Lower lobe of right lung (tissue), 2 donors: Measurements from ENCODE around the gene SENP1. TPM values are rescaled to one million over a fixed set of nuclear protein-coding genes. Genes with fewer than 3 reads are reported as not detected.

Source experiments
- ATAC-seq, 2 donors: fragments of 200-7000 bp; cut with Tn5 transposase; one replicate each; pipeline ENCODE4 v1.9.1; 2020 to 2022; ENCODE audit warnings: mild to moderate bottlenecking in 2 of 2, moderate library complexity in 2 of 2
- DNase-seq: peaks from one replicate; pipeline ENCODE4 v3.0.0-alpha.2; 2020
- H3K27ac ChIP-seq: fragments of 200-600 bp; one replicate; pipeline ENCODE4 v1.8.0; 2022
- H3K27me3 ChIP-seq: fragments of 200-600 bp; one replicate; pipeline ENCODE4 v1.8.0; 2022; ENCODE audit warnings: low read depth
- H3K36me3 ChIP-seq: fragments of 200-600 bp; one replicate; pipeline ENCODE4 v1.8.0; 2022; ENCODE audit warnings: mild to moderate bottlenecking
- H3K4me1 ChIP-seq: fragments of 200-600 bp; one replicate; pipeline ENCODE4 v1.8.0; 2022
- H3K4me3 ChIP-seq: fragments of 200-600 bp; one replicate; pipeline ENCODE4 v1.8.0; 2022; ENCODE audit warnings: mild to moderate bottlenecking
- H3K9me3 ChIP-seq: fragments of 200-600 bp; one replicate; pipeline ENCODE4 v1.8.0; 2022
- intact Hi-C: fragments of 100-400 bp; cut with DNase I; formaldehyde crosslinking; loops from one replicate; pipeline ENCODE4 v1.11.0; 2022
- total RNA-seq: library from RNA; stranded (reverse); fragmentation: NEBNext Ultra II Directional; extraction: Animal tissue kit (Norgen Biotek cat#: 25700); gene quantifications from one replicate; pipeline ENCODE4 v1.2.1, GENCODE V29; 2021
- TF ChIP-seq, protein P1 (sequence below): fragments of 200-600 bp; IDR thresholded peaks from one replicate; pipeline ENCODE4 v1.8.0; 2022; ENCODE audit warnings: antibody characterized with exemption, mild to moderate bottlenecking
- donor health status: DM: no; HTN: yes; CAD: no; lungs with severe emphysema.

SENP1 gene
- total RNA-seq, 1 donor from 2014 or later: 17.2 TPM

DNA sequence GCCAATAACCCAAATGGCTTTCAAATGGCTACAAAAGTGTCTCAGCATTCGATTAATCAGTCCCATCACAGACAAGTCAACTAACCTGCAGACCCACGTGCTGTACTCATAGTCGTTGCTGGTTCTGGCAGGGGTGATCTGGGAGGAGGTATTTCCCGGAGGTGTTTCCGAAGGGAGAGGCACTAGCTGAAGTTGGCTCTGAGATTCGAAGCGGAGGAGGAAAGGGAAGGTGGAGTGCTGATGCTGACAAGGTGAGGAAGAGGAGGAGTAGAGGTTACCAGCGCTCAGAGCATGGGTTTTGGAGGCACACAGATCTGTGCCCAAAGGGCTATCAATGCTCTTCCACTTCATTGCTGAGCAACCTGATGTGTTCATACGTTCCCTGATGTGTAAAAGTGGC is 81.1 kb downstream of the SENP1 start:
- Histone ChIP-seq H3K27ac (no peak overlapping the region), H3K27me3 (peaks cover 5% of the 10 kb centered on the region), H3K4me3 (no peak overlapping the region), H3K36me3 (no peaks in the 10 kb centered on the region), H3K4me1 (no peaks in the 10 kb centered on the region), H3K9me3 (no peaks in the 10 kb centered on the region)
- intact Hi-C loops: no loop called here
- no peak for ATAC-seq
- TF ChIP-seq, protein P1, sequence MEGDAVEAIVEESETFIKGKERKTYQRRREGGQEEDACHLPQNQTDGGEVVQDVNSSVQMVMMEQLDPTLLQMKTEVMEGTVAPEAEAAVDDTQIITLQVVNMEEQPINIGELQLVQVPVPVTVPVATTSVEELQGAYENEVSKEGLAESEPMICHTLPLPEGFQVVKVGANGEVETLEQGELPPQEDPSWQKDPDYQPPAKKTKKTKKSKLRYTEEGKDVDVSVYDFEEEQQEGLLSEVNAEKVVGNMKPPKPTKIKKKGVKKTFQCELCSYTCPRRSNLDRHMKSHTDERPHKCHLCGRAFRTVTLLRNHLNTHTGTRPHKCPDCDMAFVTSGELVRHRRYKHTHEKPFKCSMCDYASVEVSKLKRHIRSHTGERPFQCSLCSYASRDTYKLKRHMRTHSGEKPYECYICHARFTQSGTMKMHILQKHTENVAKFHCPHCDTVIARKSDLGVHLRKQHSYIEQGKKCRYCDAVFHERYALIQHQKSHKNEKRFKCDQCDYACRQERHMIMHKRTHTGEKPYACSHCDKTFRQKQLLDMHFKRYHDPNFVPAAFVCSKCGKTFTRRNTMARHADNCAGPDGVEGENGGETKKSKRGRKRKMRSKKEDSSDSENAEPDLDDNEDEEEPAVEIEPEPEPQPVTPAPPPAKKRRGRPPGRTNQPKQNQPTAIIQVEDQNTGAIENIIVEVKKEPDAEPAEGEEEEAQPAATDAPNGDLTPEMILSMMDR: no peak
- DNase-seq: no peak

DNA sequence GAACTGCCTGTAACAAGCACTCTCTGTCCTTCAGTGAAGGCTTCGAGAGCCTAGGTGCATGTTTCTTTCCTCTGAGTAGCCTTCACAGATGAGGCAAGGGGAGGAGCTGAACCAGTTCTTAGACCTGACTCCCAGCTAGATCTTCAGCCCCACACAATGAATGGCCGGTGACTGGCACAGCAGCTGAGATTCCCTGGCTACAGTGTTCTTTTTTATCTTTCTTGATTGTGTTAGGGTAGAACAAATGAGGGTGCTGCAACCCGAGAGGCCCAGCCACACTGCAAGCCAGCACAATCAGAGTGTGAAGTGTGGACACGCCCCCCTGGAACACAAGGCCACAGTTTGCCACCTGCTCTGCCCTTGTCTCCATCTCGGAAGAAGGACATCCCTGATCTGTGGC is 82.5 kb downstream of the SENP1 start:
- Histone ChIP-seq H3K4me3 (no peak overlapping the region), H3K27me3 (peaks cover 5% of the 10 kb centered on the region), H3K9me3 (no peaks in the 10 kb centered on the region), H3K27ac (no peak overlapping the region), H3K4me1 (no peaks in the 10 kb centered on the region), H3K36me3 (no peaks in the 10 kb centered on the region)
- ATAC-seq: peak; percentile 69 to 78
- intact Hi-C loops: no loop called here
- TF ChIP-seq, protein P1: no peak
- no peak for DNase-seq

DNA sequence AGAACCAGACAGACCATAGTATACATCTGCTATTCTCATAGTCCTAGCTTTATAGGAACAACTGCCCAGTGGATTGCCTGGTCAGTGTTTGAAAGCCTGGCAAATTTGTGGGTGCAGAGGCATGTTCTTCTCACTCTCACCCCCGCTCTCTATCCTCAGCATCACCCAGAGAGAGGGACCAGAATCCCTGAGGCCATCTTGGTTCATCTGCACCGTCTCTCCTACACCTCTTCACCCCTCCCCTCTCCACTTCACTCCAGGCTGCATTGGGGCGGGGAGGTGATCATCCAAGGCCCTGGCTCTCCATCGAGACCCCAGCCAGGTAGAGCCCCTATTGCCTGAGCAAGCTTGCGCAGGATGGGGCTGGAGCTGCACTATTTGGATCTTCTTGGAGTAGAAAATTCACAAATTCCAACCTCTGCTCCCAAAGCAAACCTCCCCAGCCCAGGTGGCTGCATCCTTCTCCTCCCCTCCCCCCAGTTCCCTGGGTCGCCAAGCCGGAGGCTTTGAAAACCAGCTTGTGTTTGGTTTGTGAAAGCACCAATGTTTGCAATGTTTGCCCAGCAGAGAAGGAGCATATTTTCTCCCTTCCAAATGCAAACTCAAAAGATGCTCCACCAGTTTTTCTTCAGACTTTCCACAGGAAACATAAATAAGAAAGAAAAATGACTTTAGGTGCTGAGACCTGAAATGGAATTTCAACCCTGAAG is 83.0 kb downstream of the SENP1 start:
- TF ChIP-seq, protein P1: no peak
- H3K4me1 ChIP-seq: no peaks in the 10 kb centered on the region
- DNase-seq: no peak
- H3K36me3 ChIP-seq: no peaks in the 10 kb centered on the region
- H3K27me3 ChIP-seq: peaks cover 5% of the 10 kb centered on the region
- H3K9me3 ChIP-seq: no peaks in the 10 kb centered on the region
- ATAC-seq: peak; percentile 48 to 57
- no peak overlapping the region for H3K27ac ChIP-seq
- H3K4me3 ChIP-seq: no peak overlapping the region
- intact Hi-C loops: no loop called here

DNA sequence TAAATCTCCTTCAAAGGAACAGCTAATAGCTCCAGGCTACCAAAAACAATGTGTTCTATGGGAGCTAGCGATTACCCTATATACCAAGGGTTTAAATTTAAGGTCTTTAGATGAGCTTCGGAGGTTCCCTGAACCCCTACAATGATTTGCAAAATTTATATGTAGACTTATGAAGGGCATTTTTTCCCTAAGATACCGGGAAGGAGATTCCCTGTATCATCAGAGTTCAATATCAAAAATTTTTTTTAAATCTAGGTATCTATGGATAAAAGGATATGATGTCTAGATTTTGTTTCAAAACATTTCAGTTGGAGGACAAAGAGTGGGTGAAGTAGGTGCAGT is 83.7 kb downstream of the SENP1 start:
- no peak for ATAC-seq
- Histone ChIP-seq H3K9me3 (no peaks in the 10 kb centered on the region), H3K36me3 (no peaks in the 10 kb centered on the region), H3K27ac (no peak overlapping the region), H3K27me3 (peaks cover 9% of the 10 kb centered on the region), H3K4me1 (no peaks in the 10 kb centered on the region), H3K4me3 (no peak overlapping the region)
- DNase-seq: no peak
- TF ChIP-seq, protein P1: no peak
- intact Hi-C loops: no loop called here

DNA sequence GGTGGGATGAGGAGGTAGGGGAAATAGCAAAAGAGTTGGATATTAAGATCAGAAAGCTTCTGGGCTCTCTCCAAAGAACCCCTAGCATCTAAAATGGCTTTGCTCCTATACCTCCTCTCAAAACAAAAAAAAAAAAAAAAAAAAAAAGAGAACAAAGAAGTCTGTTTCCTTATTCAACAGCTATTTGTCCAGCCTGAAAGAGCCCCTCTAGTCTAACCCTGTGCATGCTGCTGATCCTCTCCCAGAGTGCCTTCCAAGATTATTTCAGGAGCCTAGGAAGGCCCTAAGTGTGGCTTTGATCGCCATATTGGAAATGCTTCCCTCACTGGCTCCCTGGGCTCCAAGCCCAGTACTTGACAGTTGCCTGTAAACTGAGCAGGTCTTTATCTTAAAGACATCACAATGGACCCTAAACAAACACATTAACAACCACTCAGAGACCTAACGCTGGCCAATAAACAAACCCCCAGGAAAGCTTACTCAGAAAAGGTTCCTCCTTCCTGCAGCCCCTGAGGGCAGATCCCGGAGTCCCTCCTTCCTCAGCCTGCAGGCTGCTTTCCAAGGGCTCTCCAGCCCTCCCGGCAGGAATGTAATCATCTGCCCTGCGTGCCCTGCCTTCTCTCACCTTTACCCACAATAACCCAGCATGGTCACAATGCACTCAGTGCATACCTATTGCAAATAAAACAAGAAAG is 84.2 kb downstream of the SENP1 start:
- TF ChIP-seq, protein P1: no peak
- no peaks in the 10 kb centered on the region for H3K9me3 ChIP-seq
- no peak overlapping the region for H3K27ac ChIP-seq
- no peaks in the 10 kb centered on the region for H3K4me1 ChIP-seq
- no peak overlapping the region for H3K4me3 ChIP-seq
- peak; percentile 75 to 85 for ATAC-seq
- H3K27me3 ChIP-seq: peaks cover 10% of the 10 kb centered on the region
- DNase-seq: no peak
- intact Hi-C loops: no loop called here
- no peaks in the 10 kb centered on the region for H3K36me3 ChIP-seq
